Body of pancreas (tissue), 4 donors: ENCODE results near the gene ASIC2. TPM values are rescaled to one million over a fixed set of nuclear protein-coding genes. Genes with fewer than 3 reads are reported as not detected.
A peak's percentile ranks its signal among the peaks of the same experiment; 100 is the strongest.

Experiments used
- ATAC-seq: fragments of 150-250 bp; one replicate; pipeline ENCODE4 v1.9.1; 2016
- DNase-seq, 4 donors: peaks; one replicate each; pipeline ENCODE4 v3.0.0-alpha.2; 2019
- H3K27ac ChIP-seq, 4 donors: fragments of 200-600 bp; sonication (generic); 1 replicate in 3 of 4; 2 replicates in 1 of 4; pipeline versions ENCODE4 v1.5.1 to v1.6.1; 2016 to 2019; ENCODE audit warnings: mild to moderate bottlenecking in 1 of 4, mixed read lengths in 1 of 4, moderate library complexity in 1 of 4
- H3K27me3 ChIP-seq, 2 donors: fragments of 200-600 bp; sonication (generic); one replicate each; pipeline ENCODE4 v1.6.0; 2016; ENCODE audit warnings: mild to moderate bottlenecking in 1 of 2
- H3K36me3 ChIP-seq, 2 donors: fragments of 200-600 bp; sonication (generic); replicated peaks in 1 of 2; 2 replicates each; pipeline ENCODE4 v1.5.1; 2016; ENCODE audit warnings: low read depth in 2 of 2; ENCODE audit not compliant: insufficient read depth in 1 of 2
- H3K4me1 ChIP-seq: fragments of 200-600 bp; sonication (generic); one replicate; pipeline ENCODE4 v1.6.0; 2016
- H3K4me3 ChIP-seq, 2 donors: fragments of 200-600 bp; sonication (generic); 1 replicate in 1 of 2; 2 replicates in 1 of 2; pipeline ENCODE4 v1.5.1; 2016 to 2019
- H3K9me3 ChIP-seq, 3 donors: fragments of 200-600 bp; sonication (generic); 1 replicate in 2 of 3; 2 replicates in 1 of 3; pipeline ENCODE4 v1.5.1; 2016
- POLR2A ChIP-seq, 3 donors: fragments of 450-650 bp; IDR thresholded peaks; one replicate each; pipeline ENCODE4 v1.6.1; 2016; ENCODE audit warnings: antibody characterized with exemption in 3 of 3, mild to moderate bottlenecking in 2 of 3
- whole genome bisulfite sequencing, 2 donors: methylation state at CpG; one replicate each; pipeline ENCODE4 v1.1.5; 2017; 5-methylcytosine and 5-hydroxymethylcytosine counted together
- intact Hi-C: fragments of 100-400 bp; cut with DNase I; formaldehyde crosslinking; loops from one replicate; pipeline ENCODE4 v1.15.1; 2023
- total RNA-seq, 2 donors: library from RNA; depleted of rRNA; stranded (reverse); fragments of >200 nt; gene quantifications; one replicate each; pipeline ENCODE4 v1.1.0, GENCODE V29; 2016
- TF ChIP-seq, protein P1 (sequence below), 7 experiments: fragments of 450-650 bp in 4 of 7; fragments of 200-600 bp in 3 of 7; sonication (generic) in 3 of 7; IDR thresholded peaks; one replicate each; pipeline ENCODE4 v1.5.1; 2016 to 2019; ENCODE audit warnings: antibody characterized with exemption in 7 of 7

Gene ASIC2
- total RNA-seq, 2 donors from 2014 or later = not detected

DNA sequence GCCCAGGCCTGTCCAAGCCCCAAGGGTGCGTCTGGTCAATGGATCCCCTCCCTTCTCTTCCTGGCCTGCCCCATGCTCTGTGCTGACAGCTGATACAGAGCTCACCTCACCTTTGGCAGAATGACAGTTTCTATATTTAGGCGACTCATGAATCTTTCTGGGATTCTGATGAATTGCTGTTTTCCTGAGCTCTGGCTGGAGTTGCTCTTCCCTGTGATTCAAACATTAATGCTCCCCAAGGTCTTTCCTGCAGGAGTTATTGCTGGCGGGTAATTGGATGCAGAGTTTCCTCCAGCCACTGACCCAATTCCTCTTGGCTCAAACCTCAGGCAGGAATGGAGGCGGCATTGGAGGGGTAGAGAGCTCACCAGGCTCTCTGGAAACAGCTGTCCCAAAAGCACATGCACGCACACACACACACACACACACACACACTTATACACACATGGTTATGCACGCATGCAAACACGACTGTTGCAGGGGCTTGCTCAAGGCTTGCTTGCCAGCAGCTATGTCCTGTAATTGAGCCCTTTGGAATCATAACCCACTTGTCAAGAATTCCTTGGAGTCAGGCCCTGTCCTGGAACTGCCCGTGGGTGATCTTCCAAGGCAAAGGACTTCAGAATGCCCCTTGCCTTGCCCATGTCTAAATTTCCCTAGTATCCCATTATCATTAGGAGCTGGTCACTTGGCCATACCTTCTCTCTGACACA is 128.8 kb downstream of the ASIC2 start:
- TF ChIP-seq, protein P1, sequence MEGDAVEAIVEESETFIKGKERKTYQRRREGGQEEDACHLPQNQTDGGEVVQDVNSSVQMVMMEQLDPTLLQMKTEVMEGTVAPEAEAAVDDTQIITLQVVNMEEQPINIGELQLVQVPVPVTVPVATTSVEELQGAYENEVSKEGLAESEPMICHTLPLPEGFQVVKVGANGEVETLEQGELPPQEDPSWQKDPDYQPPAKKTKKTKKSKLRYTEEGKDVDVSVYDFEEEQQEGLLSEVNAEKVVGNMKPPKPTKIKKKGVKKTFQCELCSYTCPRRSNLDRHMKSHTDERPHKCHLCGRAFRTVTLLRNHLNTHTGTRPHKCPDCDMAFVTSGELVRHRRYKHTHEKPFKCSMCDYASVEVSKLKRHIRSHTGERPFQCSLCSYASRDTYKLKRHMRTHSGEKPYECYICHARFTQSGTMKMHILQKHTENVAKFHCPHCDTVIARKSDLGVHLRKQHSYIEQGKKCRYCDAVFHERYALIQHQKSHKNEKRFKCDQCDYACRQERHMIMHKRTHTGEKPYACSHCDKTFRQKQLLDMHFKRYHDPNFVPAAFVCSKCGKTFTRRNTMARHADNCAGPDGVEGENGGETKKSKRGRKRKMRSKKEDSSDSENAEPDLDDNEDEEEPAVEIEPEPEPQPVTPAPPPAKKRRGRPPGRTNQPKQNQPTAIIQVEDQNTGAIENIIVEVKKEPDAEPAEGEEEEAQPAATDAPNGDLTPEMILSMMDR (IDR thresholded peaks at IDR 0.05) = no peak
- no peak for TF ChIP-seq POLR2A (IDR thresholded peaks at IDR 0.05)
- WGBS, 2 donors = 42 to 59% methylated on average over 8 of the region's 8 CpGs
- intact Hi-C loops = no loop called here
- H3K36me3 ChIP-seq = no peaks in the 10 kb centered on the region
- DNase-seq = peak in 2 of 4 donors; percentile 5 to 9
- H3K4me3 ChIP-seq = no peak overlapping the region
- H3K27ac ChIP-seq = no peak overlapping the region
- no peak for ATAC-seq
- peaks cover 4% of the 10 kb centered on the region for H3K4me1 ChIP-seq
- H3K27me3 ChIP-seq = peaks cover 0 to 4% of the 10 kb centered on the region in 2 donors
- no peaks in the 10 kb centered on the region for H3K9me3 ChIP-seq

DNA sequence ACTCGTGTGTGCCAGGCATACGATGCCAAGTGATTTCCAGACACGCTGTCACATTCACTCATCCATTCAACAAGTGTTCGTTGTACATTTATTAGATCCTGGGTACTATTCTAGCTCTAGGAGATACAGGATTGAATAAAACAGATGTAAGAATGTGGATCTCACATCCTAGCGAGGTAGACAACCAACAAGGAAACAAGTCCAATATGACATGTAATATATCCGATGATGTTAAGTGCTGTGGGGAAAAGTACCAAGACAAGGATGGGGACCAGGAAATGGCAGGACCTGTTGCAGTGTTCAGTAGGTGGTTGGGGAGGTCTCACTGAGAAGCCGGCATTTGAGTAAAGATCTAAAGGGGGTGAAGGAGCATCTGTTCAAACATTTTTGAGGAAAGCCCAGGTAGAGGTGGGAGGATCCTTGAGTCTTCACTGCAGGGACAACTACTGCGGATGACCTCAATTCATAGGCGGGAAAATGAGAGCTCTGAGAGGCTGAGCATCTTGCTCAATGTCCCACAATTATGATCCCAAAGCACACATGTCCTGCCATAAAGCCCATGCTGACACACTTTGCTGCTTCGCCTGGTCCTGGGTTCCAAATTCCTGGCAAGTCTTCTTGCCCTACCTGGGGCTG is 129.4 kb downstream of the ASIC2 start:
- Histone ChIP-seq H3K9me3 (no peaks in the 10 kb centered on the region), H3K36me3 (no peaks in the 10 kb centered on the region), H3K27ac (no peak overlapping the region), H3K4me3 (no peak overlapping the region), H3K27me3 (peaks cover 0 to 4% of the 10 kb centered on the region in 2 donors), H3K4me1 (peaks cover 4% of the 10 kb centered on the region)
- intact Hi-C loops = no loop called here
- TF ChIP-seq, protein P1 (IDR thresholded peaks at IDR 0.05) = no peak
- no peak for TF ChIP-seq POLR2A (IDR thresholded peaks at IDR 0.05)
- WGBS, 2 donors = 70% methylated on average over 10 of the region's 10 CpGs
- DNase-seq = no peak
- ATAC-seq = no peak

DNA sequence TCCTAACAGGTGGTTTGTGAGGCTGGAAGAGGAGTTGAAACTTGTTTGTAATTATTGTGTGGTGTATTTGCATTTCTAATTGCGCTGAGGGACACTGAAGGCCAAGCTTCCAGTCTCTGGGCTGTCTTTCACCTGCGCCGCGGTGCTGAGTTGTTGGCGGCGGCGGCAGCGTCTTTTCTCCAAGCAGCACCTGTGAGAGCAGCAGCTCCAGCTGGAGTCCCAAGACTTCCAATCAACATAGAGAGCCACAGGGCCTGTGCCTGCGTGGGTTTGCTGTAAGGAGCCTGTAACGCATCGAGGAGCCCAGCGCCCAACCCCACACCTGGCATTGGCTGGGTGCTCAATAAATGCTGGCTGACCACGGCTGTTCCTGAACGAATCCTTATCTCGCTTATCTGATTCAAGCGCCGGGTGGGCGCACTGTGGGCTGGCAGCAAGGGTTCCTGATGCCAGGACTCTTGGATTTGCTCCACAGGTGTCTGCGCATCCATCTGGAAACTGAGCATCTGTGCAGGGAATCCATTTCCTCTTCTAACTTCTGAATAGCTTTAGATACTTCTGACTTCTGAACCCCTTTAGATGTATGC is 138.1 kb downstream of the ASIC2 start:
- intact Hi-C loops = loop anchor here (10.0 kb wide), 1 partner anchor 140 kb away; the partner anchor contains the start of gene ASIC2
- WGBS, 2 donors = 40 to 54% methylated on average over 18 to 19 of the region's 19 CpGs
- H3K9me3 ChIP-seq = no peaks in the 10 kb centered on the region
- peaks cover 0 to 3% of the 10 kb centered on the region in 2 donors for H3K27me3 ChIP-seq
- no peak for ATAC-seq
- TF ChIP-seq, protein P1 (IDR thresholded peaks at IDR 0.05) = no peak
- TF ChIP-seq POLR2A (IDR thresholded peaks at IDR 0.05) = no peak
- no peak overlapping the region for H3K27ac ChIP-seq
- no peak for DNase-seq
- H3K4me3 ChIP-seq = no peak overlapping the region
- H3K36me3 ChIP-seq = no peaks in the 10 kb centered on the region
- H3K4me1 ChIP-seq = no peaks in the 10 kb centered on the region

DNA sequence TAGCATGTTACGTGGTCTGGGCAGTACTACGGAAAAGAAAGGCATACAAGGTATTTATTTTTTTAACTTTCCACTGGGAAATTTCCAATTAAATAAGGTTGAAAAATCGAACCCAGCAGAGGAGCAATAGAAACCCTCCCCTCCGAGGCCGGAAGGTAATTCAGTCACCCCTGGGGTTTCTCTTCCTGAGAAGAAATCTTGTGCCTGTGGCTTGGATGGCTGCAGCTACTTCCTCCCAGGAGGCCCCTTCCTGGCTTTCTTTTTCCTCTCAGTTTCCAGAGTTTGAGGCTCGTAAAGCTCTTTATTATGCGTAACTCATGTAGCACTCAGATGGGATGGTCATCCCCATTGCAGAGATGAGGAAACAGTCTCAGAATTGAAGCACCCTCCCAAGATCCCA is 140.3 kb downstream of the ASIC2 start:
- no peak overlapping the region for H3K27ac ChIP-seq
- DNase-seq (no peak), ATAC-seq (no peak)
- H3K27me3 ChIP-seq = peaks cover 0 to 3% of the 10 kb centered on the region in 2 donors
- H3K4me3 ChIP-seq = no peak overlapping the region
- WGBS, 2 donors = 36 to 43% methylated on average over 7 of the region's 7 CpGs
- no peaks in the 10 kb centered on the region for H3K36me3 ChIP-seq
- no peak for TF ChIP-seq POLR2A (IDR thresholded peaks at IDR 0.05)
- TF ChIP-seq, protein P1 (IDR thresholded peaks at IDR 0.05) = no peak
- intact Hi-C loops = loop anchor here (10.0 kb wide), 1 partner anchor 142 kb away; the partner anchor contains the start of gene ASIC2
- no peaks in the 10 kb centered on the region for H3K4me1 ChIP-seq
- H3K9me3 ChIP-seq = no peaks in the 10 kb centered on the region
